ENCODE results near the gene EVC. TPM values are rescaled to one million over a fixed set of nuclear protein-coding genes. Genes with fewer than 3 reads are reported as not detected.
"Not testable (repeated sequence)": the region's sequence is repeated elsewhere in the genome, so short reads cannot be mapped to it uniquely, and the experiment has no call there.

EVC gene
- total and polyA plus RNA-seq, 2 experiments from 2014 or later = 4.8 to 8.6 TPM

DNA sequence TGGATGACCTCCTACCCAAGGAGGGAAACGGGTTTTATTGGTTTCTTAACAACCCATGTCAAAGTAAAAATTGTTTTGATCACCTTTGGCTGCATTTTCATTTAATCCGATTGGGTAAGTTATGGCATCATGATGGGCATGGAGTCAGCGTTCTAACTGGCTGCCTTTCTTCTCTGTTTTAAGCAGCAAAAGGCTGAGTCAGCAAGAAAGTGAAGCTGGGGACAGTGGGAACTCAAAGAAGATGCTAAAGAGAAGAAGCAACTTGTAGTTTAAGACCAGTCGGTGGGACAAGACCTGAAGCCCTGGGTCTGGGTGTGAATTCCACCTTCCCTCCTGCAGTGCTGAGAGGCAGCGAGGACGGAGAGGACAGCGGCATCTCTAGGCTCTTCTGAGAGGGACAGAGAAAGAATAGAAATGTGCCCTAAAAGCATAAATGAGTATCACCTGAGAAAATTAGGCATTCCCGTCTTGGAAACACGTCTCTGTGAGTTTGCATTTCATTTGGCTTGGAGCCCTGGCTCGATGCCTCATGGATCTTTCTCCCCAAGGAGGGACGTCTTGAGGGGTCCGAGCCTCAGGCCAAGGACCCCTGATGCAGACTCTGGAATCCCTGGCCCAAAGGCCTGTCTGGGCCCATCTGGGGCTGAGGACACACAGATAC lies 99.9 kb downstream of the EVC start:
- H3K4me2 ChIP-seq = no peak overlapping the region
- H4K20me1 ChIP-seq (ENCODE audit: insufficient read depth, poor library complexity, severe bottlenecking) = no peaks in the 10 kb centered on the region
- no peak overlapping the region for H2AFZ ChIP-seq
- no peaks in the 10 kb centered on the region for H3K27me3 ChIP-seq
- H3K9me3 ChIP-seq (ENCODE audit: low read depth) = no peaks in the 10 kb centered on the region
- no peaks in the 10 kb centered on the region for H3K79me2 ChIP-seq
- WGBS (ENCODE audit: low lambda C conversion rate, missing lambda C conversion rate) = 86% methylated on average over 12 of the region's 12 CpGs
- no peak overlapping the region for H3K27ac ChIP-seq
- no peaks in the 10 kb centered on the region for H3K4me1 ChIP-seq (ENCODE audit: insufficient read depth)
- no peaks in the 10 kb centered on the region for H3K9me2 ChIP-seq (replicated peaks; ENCODE audit: insufficient read depth)
- TF ChIP-seq EZH2 (IDR thresholded peaks at IDR 0.05; ENCODE audit: borderline replicate concordance) = no peak
- no peak for TF ChIP-seq EZH2phosphoT487 (IDR thresholded peaks at IDR 0.05; ENCODE audit: low read depth, severe bottlenecking, unreplicated experiment)
- H3K36me3 ChIP-seq (replicated peaks; ENCODE audit: insufficient read depth, low read depth) = no peaks in the 10 kb centered on the region
- H3K4me3 ChIP-seq = no peak overlapping the region
- no peak for DNase-seq (ENCODE audit: low spot score)

DNA sequence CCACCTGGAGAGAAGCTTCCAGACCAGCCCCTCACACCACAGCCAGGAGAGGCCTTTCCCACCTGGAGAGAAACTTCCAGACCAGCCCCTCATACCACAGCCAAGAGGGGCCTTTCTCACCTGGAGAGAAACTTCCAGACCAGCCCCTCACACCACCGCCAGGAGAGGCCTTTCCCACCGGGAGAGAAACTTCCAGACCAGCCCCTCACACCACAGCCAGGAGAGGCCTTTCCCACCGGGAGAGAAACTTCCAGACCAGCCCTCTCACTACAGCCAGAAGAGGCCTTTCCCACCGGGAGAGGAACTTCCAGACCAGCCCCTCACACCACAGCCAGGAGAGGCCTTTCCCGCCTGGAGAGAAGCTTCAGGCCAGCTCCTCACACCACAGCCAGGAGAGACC lies 101.1 kb downstream of the EVC start:
- not testable (repeated sequence) for H3K9me3 ChIP-seq (ENCODE audit: low read depth); H3K4me3 ChIP-seq; H3K36me3 ChIP-seq (replicated peaks; ENCODE audit: insufficient read depth, low read depth); H4K20me1 ChIP-seq (ENCODE audit: insufficient read depth, poor library complexity, severe bottlenecking); H3K9me2 ChIP-seq (replicated peaks; ENCODE audit: insufficient read depth); H3K4me1 ChIP-seq (ENCODE audit: insufficient read depth); H3K27me3 ChIP-seq; DNase-seq (ENCODE audit: low spot score); H3K4me2 ChIP-seq; H3K79me2 ChIP-seq; H2AFZ ChIP-seq; H3K27ac ChIP-seq
- 100% methylated on average over 1 of the region's 5 CpGs for WGBS (ENCODE audit: low lambda C conversion rate, missing lambda C conversion rate)

DNA sequence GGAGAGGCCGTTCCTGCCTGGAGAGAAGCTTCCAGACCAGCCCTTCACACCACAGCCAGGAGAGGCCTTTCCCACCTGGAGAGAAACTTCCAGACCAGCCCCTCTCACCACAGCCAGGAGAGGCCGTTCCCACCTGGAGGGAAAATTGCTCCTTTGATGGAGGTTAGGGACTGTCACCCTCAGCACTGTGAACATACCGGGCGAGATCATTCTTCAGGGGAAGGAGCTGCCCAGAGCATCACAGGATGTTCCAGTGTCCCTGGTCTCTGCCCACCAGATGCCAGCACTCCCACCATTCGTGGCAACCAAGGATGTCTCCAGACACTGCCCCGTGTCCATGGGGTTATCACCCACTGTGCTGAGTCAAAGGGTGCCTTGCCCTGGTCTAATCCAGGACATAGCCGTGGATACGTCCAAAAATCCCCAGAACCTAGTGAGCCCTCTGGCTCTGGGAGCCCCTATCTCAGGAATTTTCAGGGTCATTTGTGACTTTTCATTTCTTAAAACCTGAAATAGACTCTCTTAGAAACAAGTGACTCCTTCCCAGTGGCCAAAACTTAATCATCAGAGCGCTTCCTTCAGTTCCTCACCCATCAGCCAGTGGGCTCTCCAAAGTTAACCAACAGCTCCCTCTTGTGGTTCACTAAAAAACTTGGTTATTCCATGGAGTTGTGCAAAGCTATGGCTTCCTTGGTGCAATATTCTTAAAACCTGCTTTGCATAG lies 101.7 kb downstream of the EVC start:
- Histone ChIP-seq H3K9me3 (ENCODE audit: low read depth) (no peaks in the 10 kb centered on the region), H4K20me1 (ENCODE audit: insufficient read depth, poor library complexity, severe bottlenecking) (no peaks in the 10 kb centered on the region), H3K4me2 (no peak overlapping the region), H3K4me1 (ENCODE audit: insufficient read depth) (no peaks in the 10 kb centered on the region), H3K79me2 (no peaks in the 10 kb centered on the region), H2AFZ (no peak overlapping the region), H3K36me3 (replicated peaks; ENCODE audit: insufficient read depth, low read depth) (no peaks in the 10 kb centered on the region), H3K27ac (no peak overlapping the region), H3K4me3 (no peak overlapping the region), H3K9me2 (replicated peaks; ENCODE audit: insufficient read depth) (no peaks in the 10 kb centered on the region), H3K27me3 (no peaks in the 10 kb centered on the region)
- DNase-seq (ENCODE audit: low spot score) = peak; percentile 84
- TF ChIP-seq EZH2 (IDR thresholded peaks at IDR 0.05; ENCODE audit: borderline replicate concordance) = no peak
- TF ChIP-seq EZH2phosphoT487 (IDR thresholded peaks at IDR 0.05; ENCODE audit: low read depth, severe bottlenecking, unreplicated experiment) = no peak
- peak; percentile 79 for TF ChIP-seq CTCF (IDR thresholded peaks at IDR 0.05; ENCODE audit: poor library complexity)
- WGBS (ENCODE audit: low lambda C conversion rate, missing lambda C conversion rate) = 86% methylated on average over 9 of the region's 9 CpGs

DNA sequence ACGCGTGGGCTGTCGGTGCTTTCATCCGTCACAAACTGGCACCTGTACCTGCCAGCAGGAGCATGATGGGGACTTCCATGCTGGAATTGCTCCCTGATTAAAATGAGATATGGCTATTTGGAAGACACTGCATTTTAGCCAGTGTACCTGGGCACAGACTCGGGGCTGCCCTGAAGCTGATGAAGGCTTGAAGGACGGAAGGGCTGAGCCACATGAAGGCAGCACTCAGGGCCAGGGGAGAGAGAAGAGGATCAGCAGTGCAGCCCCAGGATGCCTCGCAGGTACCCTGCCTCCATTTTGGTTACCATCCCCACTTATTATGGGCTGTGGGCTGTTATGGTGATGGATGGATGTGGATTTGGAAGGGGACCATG lies 102.9 kb downstream of the EVC start:
- Histone ChIP-seq H3K4me1 (ENCODE audit: insufficient read depth) (no peaks in the 10 kb centered on the region), H3K4me2 (no peak overlapping the region), H3K9me2 (replicated peaks; ENCODE audit: insufficient read depth) (no peaks in the 10 kb centered on the region), H3K27ac (no peak overlapping the region), H2AFZ (no peak overlapping the region), H3K27me3 (no peaks in the 10 kb centered on the region), H3K79me2 (no peaks in the 10 kb centered on the region), H3K9me3 (ENCODE audit: low read depth) (no peaks in the 10 kb centered on the region), H3K36me3 (replicated peaks; ENCODE audit: insufficient read depth, low read depth) (no peaks in the 10 kb centered on the region), H3K4me3 (no peak overlapping the region), H4K20me1 (ENCODE audit: insufficient read depth, poor library complexity, severe bottlenecking) (no peaks in the 10 kb centered on the region)
- no peak for DNase-seq (ENCODE audit: low spot score)
- WGBS (ENCODE audit: low lambda C conversion rate, missing lambda C conversion rate) = 96% methylated on average over 7 of the region's 7 CpGs
- no peak for TF ChIP-seq EZH2 (IDR thresholded peaks at IDR 0.05; ENCODE audit: borderline replicate concordance)
- TF ChIP-seq CTCF (IDR thresholded peaks at IDR 0.05; ENCODE audit: poor library complexity) = no peak
- no peak for TF ChIP-seq EZH2phosphoT487 (IDR thresholded peaks at IDR 0.05; ENCODE audit: low read depth, severe bottlenecking, unreplicated experiment)
